Measurements from ENCODE around the gene USP35. TPM values are rescaled to one million over a fixed set of nuclear protein-coding genes. Genes with fewer than 3 reads are reported as not detected.

USP35 gene
- total and polyA plus RNA-seq, 2 experiments from 2014 or later: 11.1 to 35.0 TPM

GRCh38 chr11:78156127-78156844 is 32.4 kb upstream of the USP35 start:
- DNase-seq (ENCODE audit: low read depth in 1 of 2, low spot score in 1 of 2): no peak
- Histone ChIP-seq H3K36me3 (no peaks in the 10 kb centered on the region), H3K27me3 (no peaks in the 10 kb centered on the region), H3K9me3 (ENCODE audit: low read depth) (no peaks in the 10 kb centered on the region), H3K4me3 (no peak overlapping the region), H3K4me1 (ENCODE audit: low read depth) (peaks cover 5% of the 10 kb centered on the region), H3K27ac (no peak overlapping the region)
- TF ChIP-seq CTCF (IDR thresholded peaks at IDR 0.05; ENCODE audit: low read depth, low read length): no peak

GRCh38 chr11:78158987-78159652 is 29.6 kb upstream of the USP35 start:
- Histone ChIP-seq H3K9me3 (ENCODE audit: low read depth) (no peaks in the 10 kb centered on the region), H3K4me1 (ENCODE audit: low read depth) (peaks cover 14% of the 10 kb centered on the region), H3K4me3 (no peak overlapping the region), H3K27ac (no peak overlapping the region), H3K27me3 (no peaks in the 10 kb centered on the region), H3K36me3 (no peaks in the 10 kb centered on the region)
- DNase-seq (ENCODE audit: low read depth in 1 of 2, low spot score in 1 of 2): no peak
- no peak for TF ChIP-seq CTCF (IDR thresholded peaks at IDR 0.05; ENCODE audit: low read depth, low read length)

GRCh38 chr11:78160557-78160956 is 28.2 kb upstream of the USP35 start:
- no peak for DNase-seq (ENCODE audit: low read depth in 1 of 2, low spot score in 1 of 2)
- H3K4me1 ChIP-seq (ENCODE audit: low read depth): peaks cover 15% of the 10 kb centered on the region
- no peaks in the 10 kb centered on the region for H3K36me3 ChIP-seq
- TF ChIP-seq CTCF (IDR thresholded peaks at IDR 0.05; ENCODE audit: low read depth, low read length): no peak
- H3K9me3 ChIP-seq (ENCODE audit: low read depth): no peaks in the 10 kb centered on the region
- no peaks in the 10 kb centered on the region for H3K27me3 ChIP-seq
- no peak overlapping the region for H3K27ac ChIP-seq
- no peak overlapping the region for H3K4me3 ChIP-seq

- no peaks in the 10 kb centered on the region for H3K36me3 ChIP-seq
- H3K4me1 ChIP-seq (ENCODE audit: low read depth): peaks cover 16% of the 10 kb centered on the region
- H3K27me3 ChIP-seq: no peaks in the 10 kb centered on the region
- H3K4me3 ChIP-seq: no peak overlapping the region
- no peak for DNase-seq (ENCODE audit: low read depth in 1 of 2, low spot score in 1 of 2)
- no peaks in the 10 kb centered on the region for H3K9me3 ChIP-seq (ENCODE audit: low read depth)
- TF ChIP-seq CTCF (IDR thresholded peaks at IDR 0.05; ENCODE audit: low read depth, low read length): no peak
- H3K27ac ChIP-seq: no peak overlapping the region
These were observed 27.4 kb upstream of the USP35 start for GRCh38 chr11:78161346-78161745.

- TF ChIP-seq CTCF (IDR thresholded peaks at IDR 0.05; ENCODE audit: low read depth, low read length): no peak
- Histone ChIP-seq H3K4me1 (ENCODE audit: low read depth) (peaks cover 22% of the 10 kb centered on the region), H3K9me3 (ENCODE audit: low read depth) (no peaks in the 10 kb centered on the region), H3K4me3 (no peak overlapping the region), H3K36me3 (no peaks in the 10 kb centered on the region), H3K27ac (no peak overlapping the region), H3K27me3 (no peaks in the 10 kb centered on the region)
- DNase-seq (ENCODE audit: low read depth in 1 of 2, low spot score in 1 of 2): peak in 1 of 2 donors; percentile 70
These were observed 26.8 kb upstream of the USP35 start for GRCh38 chr11:78161962-78162371.

All from cardiac muscle cell (in vitro differentiated cells and primary cell).